ENCODE results near the gene NME8. TPM values are rescaled to one million over a fixed set of nuclear protein-coding genes. Genes with fewer than 3 reads are reported as not detected.

NME8 gene
- total and polyA plus RNA-seq, 2 donors (not counting 3 experiments of a cell fraction or from before 2014, with no cell fraction given) = not detected

DNA sequence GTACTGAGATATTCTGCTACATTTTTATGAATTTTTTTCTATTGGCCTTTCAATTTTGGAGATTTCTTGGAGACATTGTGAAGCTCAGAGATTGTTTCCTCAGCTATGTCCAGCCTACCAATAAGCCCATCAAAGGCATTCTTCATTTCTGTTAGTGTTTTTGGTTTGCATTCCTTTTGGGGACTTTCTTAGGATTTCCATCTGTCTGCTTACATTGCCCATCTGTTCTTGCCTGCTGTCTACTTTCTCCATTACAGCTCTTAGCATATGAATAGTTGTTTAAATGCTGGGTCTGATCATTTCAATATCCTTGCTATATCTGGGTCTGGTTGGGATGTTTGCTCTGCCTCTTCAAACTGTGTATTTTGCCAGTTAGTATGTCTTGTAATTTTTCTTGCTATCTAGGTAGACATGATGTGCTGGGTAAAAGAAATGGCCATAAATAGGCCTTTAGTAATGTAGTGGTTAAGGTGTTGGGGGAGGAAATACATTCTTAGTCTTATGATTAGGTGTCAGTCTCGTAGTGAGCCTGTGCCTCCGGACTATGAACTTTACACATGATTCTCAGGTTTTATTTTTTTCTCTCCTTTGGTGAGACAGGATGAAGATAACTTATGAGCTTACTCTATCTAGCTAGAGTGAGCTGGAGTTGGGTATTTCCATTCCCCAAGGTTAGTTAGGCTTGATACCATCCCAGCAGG lies 32.6 kb upstream of the NME8 start:
- TF ChIP-seq, protein P1, sequence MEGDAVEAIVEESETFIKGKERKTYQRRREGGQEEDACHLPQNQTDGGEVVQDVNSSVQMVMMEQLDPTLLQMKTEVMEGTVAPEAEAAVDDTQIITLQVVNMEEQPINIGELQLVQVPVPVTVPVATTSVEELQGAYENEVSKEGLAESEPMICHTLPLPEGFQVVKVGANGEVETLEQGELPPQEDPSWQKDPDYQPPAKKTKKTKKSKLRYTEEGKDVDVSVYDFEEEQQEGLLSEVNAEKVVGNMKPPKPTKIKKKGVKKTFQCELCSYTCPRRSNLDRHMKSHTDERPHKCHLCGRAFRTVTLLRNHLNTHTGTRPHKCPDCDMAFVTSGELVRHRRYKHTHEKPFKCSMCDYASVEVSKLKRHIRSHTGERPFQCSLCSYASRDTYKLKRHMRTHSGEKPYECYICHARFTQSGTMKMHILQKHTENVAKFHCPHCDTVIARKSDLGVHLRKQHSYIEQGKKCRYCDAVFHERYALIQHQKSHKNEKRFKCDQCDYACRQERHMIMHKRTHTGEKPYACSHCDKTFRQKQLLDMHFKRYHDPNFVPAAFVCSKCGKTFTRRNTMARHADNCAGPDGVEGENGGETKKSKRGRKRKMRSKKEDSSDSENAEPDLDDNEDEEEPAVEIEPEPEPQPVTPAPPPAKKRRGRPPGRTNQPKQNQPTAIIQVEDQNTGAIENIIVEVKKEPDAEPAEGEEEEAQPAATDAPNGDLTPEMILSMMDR (IDR thresholded peaks at IDR 0.05; ENCODE audit: extremely low read depth in 1 of 2, insufficient read depth in 1 of 2, low read depth in 1 of 2, low read length in 2 of 2) = no peak
- no peak for TF ChIP-seq EZH2 (IDR thresholded peaks at IDR 0.05; ENCODE audit: borderline replicate concordance, low read depth, low read length, severe bottlenecking)
- TF ChIP-seq JUN (IDR thresholded peaks at IDR 0.05; ENCODE audit: borderline replicate concordance, insufficient read depth, insufficient read length, low read depth) = no peak
- TF ChIP-seq GATA2 (IDR thresholded peaks at IDR 0.05; ENCODE audit: insufficient read depth, insufficient read length, low read depth, low read length) = no peak
- no peak for TF ChIP-seq POLR2AphosphoS5 (IDR thresholded peaks at IDR 0.05; ENCODE audit: insufficient read depth, low read depth, low read length)
- TF ChIP-seq, protein P2, sequence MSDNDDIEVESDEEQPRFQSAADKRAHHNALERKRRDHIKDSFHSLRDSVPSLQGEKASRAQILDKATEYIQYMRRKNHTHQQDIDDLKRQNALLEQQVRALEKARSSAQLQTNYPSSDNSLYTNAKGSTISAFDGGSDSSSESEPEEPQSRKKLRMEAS (IDR thresholded peaks at IDR 0.05; ENCODE audit: insufficient read depth, insufficient read length) = no peak
- dilution Hi-C loops (cut with MboI; ENCODE audit: extremely low pct_ligation_motif_present, low sequenced_read_pairs) = no loop called here
- BruUV-seq (replicated peaks) = no TSS peak
- no peak for DNase-seq (ENCODE audit: low read depth, low spot score)
- Histone ChIP-seq H3K79me2 (ENCODE audit: control insufficient read depth, insufficient read depth, low read length) (no peaks in the 10 kb centered on the region), H3K4me1 (ENCODE audit: control insufficient read depth, extremely low read depth, insufficient read depth, low read length) (no peaks in the 10 kb centered on the region), H2AFZ (ENCODE audit: low read depth, low read length) (no peak overlapping the region), H3K4me2 (ENCODE audit: insufficient read depth, low read length) (no peak overlapping the region), H3K27me3 (ENCODE audit: control insufficient read depth in 2 of 2, insufficient read depth in 2 of 2, low read length in 2 of 2) (peaks cover 0 to 3% of the 10 kb centered on the region in 2 experiments), H3K4me3 (replicated peaks in 1 of 3; ENCODE audit: insufficient read depth in 1 of 3, low read depth in 1 of 3, low read length in 3 of 3) (no peak overlapping the region), H3K27ac (ENCODE audit: insufficient read depth, low read depth, low read length) (no peak overlapping the region), H3K9ac (replicated peaks; ENCODE audit: extremely low read depth, insufficient read depth, low read length) (no peak overlapping the region), H3K9me3 (replicated peaks; ENCODE audit: control insufficient read depth, insufficient read depth, low read length) (no peaks in the 10 kb centered on the region), H3K9me1 (replicated peaks; ENCODE audit: control insufficient read depth, extremely low read depth, insufficient read depth, low read length) (no peaks in the 10 kb centered on the region), H4K20me1 (replicated peaks; ENCODE audit: control insufficient read depth, extremely low read depth, insufficient read depth, low read length) (no peaks in the 10 kb centered on the region), H3K36me3 (ENCODE audit: control insufficient read depth in 2 of 2, extremely low read depth in 1 of 2, insufficient read depth in 2 of 2, low read length in 2 of 2) (no peaks in the 10 kb centered on the region)
- POLR2A ChIA-PET = no interaction called here
- no peak for FAIRE-seq
- CTCF ChIA-PET = no interaction called here
- intact Hi-C loops (cut with micrococcal nuclease) = no loop called here

Data from endothelial cell of umbilical vein (primary cell).